Gastrocnemius medialis (tissue), 4 donors: ENCODE data around the gene KPNA4.

Experiments
- POLR2A ChIP-seq, 2 donors: fragments of 450-650 bp; IDR thresholded peaks; one replicate each; pipeline ENCODE4 v1.6.1; 2017; ENCODE audit warnings: antibody characterized with exemption in 2 of 2, mild to moderate bottlenecking in 2 of 2, moderate library complexity in 2 of 2
- TF ChIP-seq, protein P1 (sequence below), 5 experiments: fragments of 450-650 bp in 3 of 5; fragments of 200-600 bp in 2 of 5; sonication (generic) in 2 of 5; IDR thresholded peaks in 4 of 5; conservative IDR thresholded peaks in 1 of 5; 1 replicate in 4 of 5; 2 replicates in 1 of 5; pipeline ENCODE4 v1.5.1; 2016 to 2019; ENCODE audit warnings: antibody characterized with exemption in 5 of 5, mild to moderate bottlenecking in 3 of 5, moderate library complexity in 3 of 5

DNA sequence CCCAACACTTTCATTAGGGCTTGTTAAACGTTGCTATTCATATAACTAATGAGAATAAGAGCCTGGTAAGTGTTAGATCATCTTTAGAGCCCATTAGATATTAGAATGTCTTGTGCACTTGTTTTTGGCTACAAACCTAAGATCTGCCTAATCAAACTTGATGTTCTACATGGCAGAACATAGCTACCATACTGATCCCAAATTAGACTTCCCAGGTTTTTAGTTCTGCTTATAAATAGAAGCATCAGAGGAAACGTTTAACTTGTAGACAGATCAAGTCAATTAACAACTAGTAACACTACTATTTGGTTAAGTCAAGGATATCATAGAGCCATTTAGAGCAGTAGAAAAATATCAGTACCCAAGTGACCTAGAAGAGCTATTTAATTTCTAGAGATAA, 11.7 kb upstream of the KPNA4 start:
- TF ChIP-seq, protein P1, sequence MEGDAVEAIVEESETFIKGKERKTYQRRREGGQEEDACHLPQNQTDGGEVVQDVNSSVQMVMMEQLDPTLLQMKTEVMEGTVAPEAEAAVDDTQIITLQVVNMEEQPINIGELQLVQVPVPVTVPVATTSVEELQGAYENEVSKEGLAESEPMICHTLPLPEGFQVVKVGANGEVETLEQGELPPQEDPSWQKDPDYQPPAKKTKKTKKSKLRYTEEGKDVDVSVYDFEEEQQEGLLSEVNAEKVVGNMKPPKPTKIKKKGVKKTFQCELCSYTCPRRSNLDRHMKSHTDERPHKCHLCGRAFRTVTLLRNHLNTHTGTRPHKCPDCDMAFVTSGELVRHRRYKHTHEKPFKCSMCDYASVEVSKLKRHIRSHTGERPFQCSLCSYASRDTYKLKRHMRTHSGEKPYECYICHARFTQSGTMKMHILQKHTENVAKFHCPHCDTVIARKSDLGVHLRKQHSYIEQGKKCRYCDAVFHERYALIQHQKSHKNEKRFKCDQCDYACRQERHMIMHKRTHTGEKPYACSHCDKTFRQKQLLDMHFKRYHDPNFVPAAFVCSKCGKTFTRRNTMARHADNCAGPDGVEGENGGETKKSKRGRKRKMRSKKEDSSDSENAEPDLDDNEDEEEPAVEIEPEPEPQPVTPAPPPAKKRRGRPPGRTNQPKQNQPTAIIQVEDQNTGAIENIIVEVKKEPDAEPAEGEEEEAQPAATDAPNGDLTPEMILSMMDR (IDR thresholded peaks at IDR 0.05 in 4 of 5, conservative IDR thresholded peaks at IDR 0.05 in 1 of 5) = no peak
- TF ChIP-seq POLR2A (IDR thresholded peaks at IDR 0.05) = no peak
